ENCODE measurements around the gene TAF5L.
"Not testable (repeated sequence)": the region's sequence is repeated elsewhere in the genome, so short reads cannot be mapped to it uniquely, and the experiment has no call there.

Gene TAF5L

DNA sequence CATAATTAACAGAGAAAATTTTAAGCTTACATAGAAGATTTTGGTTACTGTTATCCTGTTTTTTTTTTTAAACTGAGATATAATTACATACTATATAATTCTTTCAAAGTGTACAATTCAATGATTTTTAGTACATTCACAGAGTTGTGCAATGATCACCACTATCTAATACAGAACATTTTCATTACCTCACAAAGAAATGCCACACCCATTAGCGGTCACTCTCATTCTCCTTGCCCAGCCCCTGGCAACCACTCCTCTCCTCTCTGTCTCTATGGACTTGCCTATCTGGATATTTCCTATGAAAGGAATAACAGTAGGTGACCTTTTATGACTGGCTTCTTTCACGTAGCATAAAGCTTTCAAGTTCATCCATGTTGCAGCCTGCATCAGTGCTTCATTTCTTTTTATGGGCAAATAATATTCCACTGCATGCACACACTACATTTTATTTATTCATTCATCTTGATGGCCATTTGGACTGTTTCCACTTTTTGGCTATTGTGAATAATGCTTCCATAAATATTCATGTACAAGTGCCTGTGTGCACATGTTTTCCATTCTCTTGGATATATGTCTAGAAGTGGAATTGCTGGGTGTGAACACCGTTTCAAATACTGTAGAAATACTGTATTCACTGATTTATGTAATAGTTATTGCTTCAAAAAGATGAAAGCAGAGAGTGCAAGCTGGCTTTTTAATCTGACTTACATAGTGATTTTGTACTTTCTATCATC lies 26.5 kb downstream of the TAF5L start:
- FAIRE-seq (no peak), DNase-seq (ENCODE audit: insufficient read length) (no peak)
- no peak for TF ChIP-seq POLR2A (IDR thresholded peaks at IDR 0.05; ENCODE audit: low read depth, low read length)
- TF ChIP-seq TAF1 (IDR thresholded peaks at IDR 0.05; ENCODE audit: borderline replicate concordance, low read depth, low read length), result no peak
- TF ChIP-seq POLR2AphosphoS5 (IDR thresholded peaks at IDR 0.05; ENCODE audit: low read depth, low read length), result no peak

DNA sequence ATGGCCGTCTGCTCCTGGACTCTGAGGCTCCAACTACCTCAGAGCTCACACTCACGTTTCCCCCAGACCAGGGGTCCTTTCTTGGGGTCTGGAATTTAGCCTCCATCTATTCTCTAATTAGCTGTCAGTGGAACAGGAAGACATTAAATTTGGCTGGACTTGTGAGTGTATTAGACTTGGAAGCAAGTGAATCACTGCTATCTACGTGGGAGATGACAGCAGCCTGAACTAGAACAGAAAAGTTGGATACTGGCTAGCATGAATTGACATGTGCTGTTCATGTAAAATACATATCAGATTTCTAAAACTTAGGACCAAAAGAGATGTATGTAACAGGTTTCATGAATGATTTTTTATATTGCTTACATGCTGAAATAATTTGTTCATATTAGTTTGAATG lies 28.0 kb downstream of the TAF5L start:
- FAIRE-seq (no peak), DNase-seq (ENCODE audit: insufficient read length) (no peak)
- no peak for TF ChIP-seq TAF1 (IDR thresholded peaks at IDR 0.05; ENCODE audit: borderline replicate concordance, low read depth, low read length)
- no peak for TF ChIP-seq POLR2A (IDR thresholded peaks at IDR 0.05; ENCODE audit: low read depth, low read length)
- TF ChIP-seq POLR2AphosphoS5 (IDR thresholded peaks at IDR 0.05; ENCODE audit: low read depth, low read length), result no peak

DNA sequence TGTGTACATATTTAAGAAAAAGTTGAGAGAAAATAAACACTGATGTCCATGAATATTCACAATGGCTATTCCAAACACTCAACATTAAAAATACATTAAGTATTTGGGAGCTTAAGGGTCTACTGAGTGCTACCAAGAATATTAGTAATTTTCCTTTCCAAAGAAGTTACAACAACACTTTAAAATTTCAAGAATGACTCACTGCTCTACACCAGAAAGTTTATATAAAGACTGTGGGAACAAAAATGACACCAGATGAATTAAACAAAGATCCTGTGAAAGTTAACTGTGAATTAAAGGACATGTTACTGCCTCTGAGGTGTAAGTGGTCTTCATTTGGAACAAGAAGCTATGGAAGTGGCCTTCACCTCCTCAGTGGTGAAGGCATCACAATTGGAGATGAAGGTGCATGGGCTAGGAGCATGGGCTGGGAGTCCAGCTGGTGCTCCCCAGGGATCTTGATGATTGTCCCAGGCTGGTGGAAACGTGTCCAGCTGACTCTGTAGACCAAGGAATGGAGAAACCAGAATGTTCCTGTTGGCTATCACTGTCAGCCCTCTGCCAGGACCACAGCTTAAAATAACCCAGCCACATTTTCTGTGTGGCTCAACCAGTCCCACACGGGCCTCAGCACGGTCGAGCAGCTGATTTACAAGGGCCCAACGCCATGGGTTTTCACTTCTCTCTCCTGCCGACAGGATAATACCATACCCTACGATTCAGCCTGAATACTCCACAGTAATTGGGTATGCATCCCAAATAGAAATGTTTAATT lies 28.8 kb downstream of the TAF5L start:
- TF ChIP-seq TAF1 (IDR thresholded peaks at IDR 0.05; ENCODE audit: borderline replicate concordance, low read depth, low read length), result no peak
- no peak for DNase-seq (ENCODE audit: insufficient read length)
- FAIRE-seq, result no peak

DNA sequence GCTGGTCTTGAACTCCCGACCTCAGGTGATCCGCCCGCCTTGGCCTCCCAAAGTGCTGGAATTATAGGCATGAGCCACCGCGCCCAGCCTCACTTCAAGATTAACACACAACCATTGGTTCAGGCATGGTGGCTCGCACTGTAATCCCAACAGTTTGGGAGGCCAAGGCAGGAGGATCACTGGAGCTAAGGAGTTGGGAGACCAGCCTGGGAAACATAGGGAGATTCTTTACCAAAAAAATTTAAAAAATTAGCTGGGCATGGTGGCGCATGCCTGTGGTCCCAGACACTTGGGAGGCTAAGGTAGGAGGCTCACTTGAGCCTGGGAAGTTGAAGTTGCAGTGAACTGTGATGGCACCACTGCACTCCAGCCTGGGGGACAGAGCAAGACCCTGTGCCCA lies 30.0 kb downstream of the TAF5L start:
- FAIRE-seq; DNase-seq (ENCODE audit: insufficient read length): not testable (repeated sequence)

DNA sequence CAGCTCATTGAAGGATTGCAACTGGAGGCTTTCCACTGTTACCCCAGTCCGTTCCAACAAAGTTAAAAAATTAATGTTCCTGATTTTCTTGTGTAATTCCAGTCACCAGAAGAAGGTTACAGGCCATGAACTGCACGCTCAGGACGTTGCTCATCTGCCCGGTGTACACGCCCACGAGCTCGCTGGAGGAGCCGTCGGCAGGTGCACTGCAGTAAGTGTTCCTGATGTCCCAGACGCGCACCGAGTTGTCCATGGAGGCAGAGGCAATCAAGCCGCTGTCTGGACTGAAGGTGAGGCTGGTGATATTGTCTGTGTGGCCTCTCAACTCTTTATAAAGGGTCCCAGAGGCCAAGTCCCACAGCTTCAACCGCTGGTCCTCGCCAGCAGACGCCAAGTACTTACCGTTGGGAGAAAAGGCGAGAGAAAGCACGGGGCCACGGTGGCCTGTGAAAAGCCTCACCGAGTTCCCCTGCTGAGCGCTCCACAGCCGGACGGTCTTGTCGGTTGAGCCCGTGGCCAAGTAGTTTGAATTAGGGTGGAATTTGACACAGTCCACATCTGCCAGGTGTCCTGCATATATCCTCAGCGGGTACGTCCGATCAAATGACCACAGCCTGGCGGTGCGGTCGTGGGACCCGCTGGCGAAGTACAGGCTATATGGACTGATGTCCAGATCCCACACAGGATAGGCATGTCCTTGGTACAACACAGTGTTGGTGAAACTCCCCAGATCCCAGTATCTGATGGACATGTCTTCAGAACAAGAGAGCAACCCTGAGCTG lies 31.5 kb downstream of the TAF5L start:
- no peak for TF ChIP-seq TAF1 (IDR thresholded peaks at IDR 0.05; ENCODE audit: borderline replicate concordance, low read depth, low read length)
- TF ChIP-seq POLR2A (IDR thresholded peaks at IDR 0.05; ENCODE audit: low read depth, low read length), result no peak
- TF ChIP-seq POLR2AphosphoS5 (IDR thresholded peaks at IDR 0.05; ENCODE audit: low read depth, low read length), result no peak
- no peak for DNase-seq (ENCODE audit: insufficient read length)
- no peak for FAIRE-seq

DNA sequence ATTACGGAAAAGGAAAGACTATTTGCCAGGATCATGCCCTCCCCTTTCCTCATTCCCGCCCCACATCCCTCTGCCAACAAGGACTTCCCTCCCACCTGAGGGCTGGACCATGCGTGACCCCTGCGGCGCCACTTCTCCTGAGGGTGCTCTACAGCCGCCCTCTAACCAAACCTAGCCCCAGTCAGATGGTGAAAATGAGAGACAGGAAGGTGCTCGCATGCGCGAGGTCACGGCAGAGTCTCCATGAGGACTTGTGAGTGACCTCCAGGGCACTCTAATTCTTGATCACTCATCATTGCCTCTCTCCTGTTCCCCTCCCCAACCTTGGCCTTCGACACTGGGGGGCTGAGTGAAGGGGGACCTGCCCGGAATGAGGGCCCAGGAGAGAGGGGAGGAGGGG lies 32.1 kb downstream of the TAF5L start:
- no peak for DNase-seq (ENCODE audit: insufficient read length)
- TF ChIP-seq TAF1 (IDR thresholded peaks at IDR 0.05; ENCODE audit: borderline replicate concordance, low read depth, low read length) (no peak), POLR2A (IDR thresholded peaks at IDR 0.05; ENCODE audit: low read depth, low read length) (no peak), POLR2AphosphoS5 (IDR thresholded peaks at IDR 0.05; ENCODE audit: low read depth, low read length) (no peak)
- no peak for FAIRE-seq

DNA sequence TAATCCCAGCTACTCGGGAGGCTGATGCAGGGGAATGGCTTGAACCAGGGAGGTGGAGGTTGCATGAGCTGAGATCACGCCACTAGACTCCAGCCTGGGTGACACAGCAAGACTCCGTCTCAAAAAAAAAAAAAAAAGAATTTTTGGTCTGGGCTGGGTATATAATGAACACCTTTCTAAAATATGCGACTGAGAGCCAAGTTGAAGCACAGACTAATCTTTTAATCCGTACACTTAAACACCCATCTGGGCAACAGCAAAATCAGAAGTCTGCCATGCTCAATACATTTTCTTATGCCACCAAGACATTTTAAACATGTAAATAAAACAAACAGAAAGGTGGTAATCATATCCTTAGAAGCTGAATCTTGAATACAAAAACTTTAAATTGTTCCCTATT lies 35.8 kb downstream of the TAF5L start:
- FAIRE-seq, result no peak
- no peak for TF ChIP-seq POLR2AphosphoS5 (IDR thresholded peaks at IDR 0.05; ENCODE audit: low read depth, low read length)
- TF ChIP-seq TAF1 (IDR thresholded peaks at IDR 0.05; ENCODE audit: borderline replicate concordance, low read depth, low read length), result no peak
- TF ChIP-seq POLR2A (IDR thresholded peaks at IDR 0.05; ENCODE audit: low read depth, low read length), result no peak
- DNase-seq (ENCODE audit: insufficient read length), result no peak

DNA sequence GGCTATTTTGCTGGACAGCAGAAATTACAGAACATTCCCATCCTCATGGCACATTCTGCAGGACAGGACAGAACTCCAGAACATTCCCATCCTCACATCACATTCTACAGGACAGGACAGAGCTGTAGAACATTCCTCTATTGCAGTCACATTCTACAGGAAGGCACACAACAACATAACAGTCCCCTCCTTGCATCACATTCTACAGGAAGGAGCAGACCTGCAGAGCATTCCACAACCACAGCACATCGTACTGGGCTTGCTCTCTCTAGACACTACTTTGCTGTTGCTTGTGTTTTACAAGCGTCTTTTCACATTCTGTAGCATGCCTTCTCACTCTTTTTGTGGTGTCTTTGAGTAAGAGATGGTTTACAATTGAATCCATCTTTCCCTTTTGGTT lies 40.6 kb downstream of the TAF5L start:
- no peak for FAIRE-seq
- TF ChIP-seq POLR2A (IDR thresholded peaks at IDR 0.05; ENCODE audit: low read depth, low read length) (no peak), TAF1 (IDR thresholded peaks at IDR 0.05; ENCODE audit: borderline replicate concordance, low read depth, low read length) (no peak), POLR2AphosphoS5 (IDR thresholded peaks at IDR 0.05; ENCODE audit: low read depth, low read length) (no peak)
- DNase-seq (ENCODE audit: insufficient read length), result no peak

DNA sequence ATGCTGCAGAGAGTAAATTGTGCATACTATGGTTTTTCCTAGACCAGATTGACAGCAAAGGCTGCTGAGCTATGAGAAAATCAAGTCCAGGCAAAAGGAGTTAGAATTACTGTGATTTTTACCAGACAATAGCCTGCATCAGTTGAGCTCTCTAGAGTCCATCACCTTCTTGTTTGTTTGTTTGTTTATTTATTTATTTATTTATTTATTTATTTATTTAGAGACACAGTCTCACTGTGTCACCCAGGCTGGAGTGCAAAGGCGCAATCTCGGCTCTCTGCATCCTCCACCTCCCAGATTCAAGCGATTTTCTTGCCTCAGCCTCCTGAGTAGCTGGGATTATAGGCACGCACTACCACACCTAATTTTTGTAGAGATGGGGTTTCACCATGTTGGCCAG lies 43.2 kb downstream of the TAF5L start:
- FAIRE-seq, result no peak
- no peak for DNase-seq (ENCODE audit: insufficient read length)
- TF ChIP-seq POLR2AphosphoS5 (IDR thresholded peaks at IDR 0.05; ENCODE audit: low read depth, low read length), result no peak
- no peak for TF ChIP-seq TAF1 (IDR thresholded peaks at IDR 0.05; ENCODE audit: borderline replicate concordance, low read depth, low read length)
- TF ChIP-seq POLR2A (IDR thresholded peaks at IDR 0.05; ENCODE audit: low read depth, low read length), result no peak

DNA sequence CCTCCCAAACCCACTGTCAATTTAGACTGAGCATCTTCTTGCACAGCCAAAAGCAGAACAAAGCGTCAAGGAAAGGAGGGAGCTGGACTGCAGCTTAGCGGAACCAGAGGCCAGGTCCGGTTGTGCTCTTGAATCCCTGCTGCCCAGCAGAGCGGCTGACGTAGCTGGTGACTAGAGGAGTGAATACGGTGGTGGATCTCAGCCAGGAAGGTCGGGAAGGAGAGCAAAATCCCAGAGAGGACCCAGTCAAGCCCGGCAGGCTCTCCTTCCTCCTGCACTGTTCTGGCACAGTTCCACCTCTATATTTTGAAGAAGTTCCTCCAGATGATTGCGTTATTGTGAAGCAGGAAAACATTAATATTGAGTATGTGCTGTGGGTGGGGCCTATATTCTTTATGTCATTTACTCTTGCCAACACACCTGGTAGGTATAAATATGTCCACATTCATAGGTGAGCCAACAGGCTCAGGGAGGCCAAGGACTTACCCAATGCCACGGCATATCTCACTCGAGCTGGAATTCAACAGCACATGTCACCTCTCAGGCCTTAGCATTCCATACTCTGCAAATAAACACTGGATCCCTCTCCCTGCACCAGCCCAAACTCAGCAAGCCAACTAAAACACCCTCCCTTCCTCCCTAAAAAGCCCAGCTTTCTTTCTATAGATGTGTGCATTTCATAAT lies 43.8 kb downstream of the TAF5L start:
- TF ChIP-seq POLR2A (IDR thresholded peaks at IDR 0.05; ENCODE audit: low read depth, low read length) (no peak), TAF1 (IDR thresholded peaks at IDR 0.05; ENCODE audit: borderline replicate concordance, low read depth, low read length) (no peak), POLR2AphosphoS5 (IDR thresholded peaks at IDR 0.05; ENCODE audit: low read depth, low read length) (no peak)
- FAIRE-seq (no peak), DNase-seq (ENCODE audit: insufficient read length) (no peak)

DNA sequence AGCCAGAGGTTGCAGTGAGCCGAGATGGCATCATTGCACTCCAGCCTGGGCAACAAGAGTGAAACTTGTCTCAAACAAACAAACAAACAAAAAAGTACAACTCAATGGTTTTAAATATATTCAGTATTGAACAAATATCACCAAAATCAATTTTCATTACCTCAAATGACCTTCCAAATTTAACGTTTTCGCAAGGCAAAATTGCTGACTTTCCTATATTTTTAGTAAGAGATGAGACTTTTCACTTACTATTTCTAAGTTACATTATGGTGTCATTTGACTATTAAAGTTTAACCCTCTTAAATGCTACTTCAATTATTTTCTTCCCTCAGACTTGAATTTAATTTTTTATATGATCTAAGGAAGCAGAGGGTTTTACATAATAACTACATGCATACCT lies 44.4 kb downstream of the TAF5L start:
- DNase-seq (ENCODE audit: insufficient read length) (no peak), FAIRE-seq (no peak)
- TF ChIP-seq POLR2A (IDR thresholded peaks at IDR 0.05; ENCODE audit: low read depth, low read length) (no peak), POLR2AphosphoS5 (IDR thresholded peaks at IDR 0.05; ENCODE audit: low read depth, low read length) (no peak), TAF1 (IDR thresholded peaks at IDR 0.05; ENCODE audit: borderline replicate concordance, low read depth, low read length) (no peak)
